Measurements from ENCODE around the gene CALR3. TPM values are rescaled to one million over a fixed set of nuclear protein-coding genes. Genes with fewer than 3 reads are reported as not detected.

Gene CALR3
- total and polyA plus RNA-seq, 2 of the 8 experiments (the other 6 are each of a cell fraction or from before 2014, with no cell fraction given): 0.11 to 0.32 TPM

GRCh38 chr19:16527334-16527935 is 31.5 kb upstream of the CALR3 start:
- Histone ChIP-seq H3K27ac (ENCODE audit: low read depth, low read length) (no peak overlapping the region), H2BK12ac (ENCODE audit: low read depth, low read length) (no peak overlapping the region), H3K9me3 (ENCODE audit: insufficient read depth in 2 of 2, low read depth in 1 of 2, low read length in 1 of 2) (no peaks in the 10 kb centered on the region), H3K23ac (ENCODE audit: insufficient read length) (no peak overlapping the region), H2BK5ac (ENCODE audit: low read depth, low read length) (no peak overlapping the region), H3K4me2 (ENCODE audit: insufficient read depth in 1 of 2, low read depth in 2 of 2, low read length in 2 of 2) (no peak overlapping the region), H2BK120ac (replicated peaks; ENCODE audit: low read depth, low read length) (no peak overlapping the region), H3K4me3 (ENCODE audit: extremely low read depth in 1 of 4, insufficient read depth in 2 of 4, low read depth in 3 of 4, low read length in 4 of 4) (no peak overlapping the region), H4K20me1 (replicated peaks in 1 of 2; ENCODE audit: control insufficient read depth in 1 of 2, insufficient read depth in 2 of 2, low read length in 2 of 2) (peaks cover 2 to 33% of the 10 kb centered on the region in 2 experiments), H3K18ac (ENCODE audit: extremely low read depth, low read length) (no peak overlapping the region), H4K91ac (replicated peaks; ENCODE audit: insufficient read length, low read length) (no peak overlapping the region), H3K56ac (replicated peaks; ENCODE audit: insufficient read length, low read depth, low read length) (no peak overlapping the region), H3K79me1 (ENCODE audit: low read depth, low read length) (no peaks in the 10 kb centered on the region), H4K5ac (ENCODE audit: insufficient read length, low read depth, low read length) (no peak overlapping the region), H2BK15ac (ENCODE audit: low read length) (no peak overlapping the region), H3K14ac (ENCODE audit: insufficient read length) (no peak overlapping the region), H2AFZ (ENCODE audit: low read length) (no peak overlapping the region), H3K36me3 (ENCODE audit: control insufficient read depth in 2 of 4, insufficient read depth in 4 of 4, low read length in 3 of 4) (peaks cover 47 to 90% (median 77%) of the 10 kb centered on the region in 4 experiments), H3K79me2 (ENCODE audit: control insufficient read depth in 1 of 2, insufficient read depth in 2 of 2, low read length in 2 of 2) (no peaks in the 10 kb centered on the region), H3K4me1 (replicated peaks in 1 of 4; ENCODE audit: control insufficient read depth in 3 of 4, insufficient read depth in 4 of 4, low read length in 3 of 4) (no peaks in the 10 kb centered on the region), H4K8ac (ENCODE audit: extremely low read depth, insufficient read depth, low read length) (peak overlapping the region; percentile 5; the same call in 1 of the 2 replicates), H3K9ac (replicated peaks in 1 of 4; ENCODE audit: extremely low read depth in 1 of 4, low read depth in 3 of 4, low read length in 3 of 4) (no peak overlapping the region), H3K27me3 (replicated peaks in 1 of 4; ENCODE audit: control insufficient read depth in 3 of 4, extremely low read depth in 1 of 4, insufficient read depth in 3 of 4, low read length in 3 of 4) (no peaks in the 10 kb centered on the region), H2BK20ac (ENCODE audit: low read length) (no peak overlapping the region), H3K4ac (replicated peaks; ENCODE audit: insufficient read length, low read depth, low read length) (no peak overlapping the region), H2AK5ac (ENCODE audit: low read depth, low read length) (no peak overlapping the region), H3K23me2 (ENCODE audit: low read depth, low read length) (no peaks in the 10 kb centered on the region)
- WGBS, 2 experiments (ENCODE audit: extremely low coverage in 1 of 2, insufficient coverage in 1 of 2, insufficient read length in 1 of 2, insufficient replicate concordance in 2 of 2, low coverage in 1 of 2, low lambda C conversion rate in 2 of 2, missing lambda C conversion rate in 1 of 2): 86% methylated on average over 14 of the region's 14 CpGs; no CpG with 5 or more reads in 1 of the 2 experiments
- DNase-seq (ENCODE audit: low read depth in 1 of 2, low spot score in 2 of 2) (no peak), FAIRE-seq (no peak)
- ChIA-PET CTCF (ENCODE audit: partially characterized antibody) (interaction anchor here (1.0 to 3.6 kb wide), 11 partner anchors 10 to 106 kb away, joined by 3 to 15 read pairs (median 3); no protein-coding TSS in a partner anchor), POLR2A (ENCODE audit: partially characterized antibody) (interaction anchor here (0.6 to 2.3 kb wide), 9 partner anchors 9 to 162 kb away, joined by 3 to 9 read pairs (median 4); partner anchors contain the start of gene CHERP)
- TF ChIP-seq SUZ12 (IDR thresholded peaks at IDR 0.05; ENCODE audit: low read length) (no peak), RFX5 (IDR thresholded peaks at IDR 0.05; ENCODE audit: borderline replicate concordance, low read depth, low read length) (no peak), ASH2L (IDR thresholded peaks at IDR 0.05; ENCODE audit: low read length) (no peak), ATF3 (IDR thresholded peaks at IDR 0.05; ENCODE audit: insufficient read depth, low read depth, low read length) (no peak), CBX5 (IDR thresholded peaks at IDR 0.05; ENCODE audit: low read depth, low read length) (no peak), JUN (IDR thresholded peaks at IDR 0.05; ENCODE audit: low read depth, low read length) (no peak), ZNF274 (IDR thresholded peaks at IDR 0.05; ENCODE audit: borderline replicate concordance, extremely low read depth, low read length) (no peak), RAD21 (IDR thresholded peaks at IDR 0.05 in 1 of 2, conservative IDR thresholded peaks at IDR 0.05 in 1 of 2; ENCODE audit: low read depth in 2 of 2, low read length in 2 of 2) (no peak)

Data from H1 (cell line).